ENCODE results near the gene GADD45G.

The GADD45G gene

GRCh38 chr9:89592963-89593726 lies 11.7 kb upstream of the GADD45G start:
- DNase-seq: no peak

- peak in 1 of 14 donors; percentile 5 for DNase-seq
Measured at GRCh38 chr9:89593727-89594427, 10.9 kb upstream of the GADD45G start.

DNA sequence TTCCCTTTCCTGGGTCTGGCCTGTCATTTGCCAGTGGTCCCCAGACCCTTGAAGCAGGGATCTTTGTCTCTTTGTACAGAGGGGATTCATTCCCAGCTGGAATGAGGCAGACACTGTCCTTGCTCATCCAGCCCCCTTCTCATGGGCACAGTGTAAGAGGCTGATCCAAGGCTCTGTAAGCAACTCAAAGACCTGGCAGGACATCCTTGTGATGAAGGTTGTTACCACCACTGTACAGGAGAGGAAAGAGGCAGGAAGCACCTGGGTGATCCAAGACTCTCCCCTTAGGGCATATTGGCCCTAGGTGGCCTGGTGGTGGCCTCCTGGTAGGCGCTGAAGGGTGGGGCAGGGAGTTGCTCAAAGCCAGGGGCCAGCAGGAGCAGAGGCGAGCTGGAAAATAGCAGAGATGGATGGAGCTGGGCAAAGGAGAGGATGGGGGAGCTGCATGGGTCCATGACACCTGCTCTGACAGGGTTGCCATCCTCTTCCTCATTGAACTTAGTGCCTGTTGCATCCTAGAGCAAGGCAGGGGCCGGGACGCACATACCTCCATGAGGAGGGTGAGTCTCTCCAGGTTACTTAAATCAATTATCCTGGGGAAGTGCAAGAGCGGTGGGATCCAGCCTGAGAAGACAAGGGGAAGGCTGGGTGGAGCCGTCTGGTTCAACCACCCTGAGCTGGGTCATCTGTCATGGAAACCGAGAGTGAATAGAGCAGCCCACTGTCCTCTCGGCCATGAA lies 9.8 kb upstream of the GADD45G start:
- no peak for DNase-seq

- no peak for DNase-seq
Measured at GRCh38 chr9:89595646-89596045, 9.2 kb upstream of the GADD45G start.

DNA sequence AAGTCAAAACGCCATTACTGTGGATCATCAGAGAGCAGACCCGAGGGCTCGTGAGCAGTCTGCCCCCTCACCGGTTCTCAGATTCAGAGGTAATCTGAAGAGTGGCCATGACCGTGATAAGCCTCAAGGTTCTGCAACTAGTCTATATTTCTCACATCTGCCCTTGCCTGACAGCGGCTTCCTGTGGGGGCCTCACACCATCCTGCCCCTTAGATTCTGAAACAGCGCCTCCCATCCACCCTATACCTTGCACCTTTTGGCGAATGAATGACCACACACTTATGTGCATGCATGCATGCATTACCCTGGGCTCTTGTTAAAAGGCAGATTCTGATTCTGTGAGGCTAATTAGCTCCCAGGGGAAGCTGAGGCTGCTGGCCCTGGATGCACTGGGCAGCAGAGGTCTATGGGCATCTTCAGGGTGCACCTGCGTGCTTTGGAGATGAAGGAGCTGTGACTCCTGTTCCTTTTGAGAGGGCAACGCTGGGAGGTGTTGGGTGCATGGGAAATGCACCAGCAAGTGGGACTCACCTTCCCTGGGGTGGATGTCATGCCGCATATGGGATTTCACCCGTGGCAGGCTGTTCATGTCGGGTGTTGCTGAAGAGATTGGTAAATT lies 7.8 kb upstream of the GADD45G start:
- no peak for DNase-seq

- DNase-seq: peak in 6 of 14 donors; percentile 14 to 53 (median 26)
Measured at GRCh38 chr9:89597711-89598362, 7.0 kb upstream of the GADD45G start.

DNA sequence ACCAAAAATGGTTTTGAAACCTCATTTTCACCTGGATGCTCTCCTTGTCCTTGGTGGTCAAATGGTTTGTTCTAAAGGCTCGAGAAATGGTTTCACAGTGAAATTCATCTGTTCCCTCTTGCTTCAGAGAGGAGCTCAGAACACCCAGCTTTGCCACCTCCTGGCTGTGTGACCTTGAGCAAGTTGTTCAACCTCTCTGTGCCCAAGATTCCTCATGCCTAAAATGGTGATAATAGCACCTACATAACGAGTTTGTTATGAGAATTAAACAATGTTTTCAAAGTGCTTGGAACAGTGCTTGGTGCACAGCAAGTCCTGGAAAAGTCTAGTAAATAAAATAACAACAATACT lies 6.5 kb upstream of the GADD45G start:
- no peak for DNase-seq

GRCh38 chr9:89598926-89599325 lies 5.9 kb upstream of the GADD45G start:
- DNase-seq: peak in 1 of 14 donors; percentile 29

DNA sequence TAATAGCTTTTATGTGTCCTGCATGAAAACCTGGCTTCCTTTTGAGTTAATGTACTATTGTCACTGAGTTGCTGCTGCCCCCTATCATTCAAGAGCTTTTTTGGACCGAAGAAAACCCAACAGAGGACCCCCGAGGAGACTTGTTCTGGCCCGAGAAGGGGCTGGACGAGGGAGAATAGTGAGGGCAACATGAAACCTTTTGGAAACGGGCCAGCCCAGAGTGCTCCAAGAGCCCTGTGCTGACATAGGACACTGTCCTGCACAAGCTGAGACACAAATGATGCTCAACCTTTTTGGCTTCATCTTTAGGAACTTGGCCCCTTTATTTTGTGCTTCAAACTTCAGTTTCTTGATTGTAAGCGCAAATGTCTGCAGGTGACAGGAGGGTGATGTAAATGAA lies 4.0 kb upstream of the GADD45G start:
- DNase-seq: no peak

DNA sequence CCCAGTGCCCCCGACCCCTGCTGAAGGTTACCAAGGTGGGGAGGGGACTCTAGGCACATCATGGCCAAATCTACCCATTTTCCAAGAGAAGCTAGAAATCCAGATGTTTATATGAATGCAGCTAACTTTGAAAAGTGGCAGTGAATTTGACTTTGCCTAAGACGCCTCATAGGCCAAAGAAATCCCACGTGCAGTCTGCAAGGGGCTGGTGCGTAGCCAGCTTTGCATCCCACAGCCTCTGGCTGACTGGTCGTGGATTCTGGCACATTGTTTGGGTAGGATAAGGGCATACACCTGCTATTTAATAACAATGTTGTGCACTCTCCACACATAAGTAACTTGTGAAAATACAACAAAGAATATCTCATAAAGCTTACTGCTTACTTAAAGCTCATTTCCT lies 3.5 kb upstream of the GADD45G start:
- DNase-seq: no peak

DNA sequence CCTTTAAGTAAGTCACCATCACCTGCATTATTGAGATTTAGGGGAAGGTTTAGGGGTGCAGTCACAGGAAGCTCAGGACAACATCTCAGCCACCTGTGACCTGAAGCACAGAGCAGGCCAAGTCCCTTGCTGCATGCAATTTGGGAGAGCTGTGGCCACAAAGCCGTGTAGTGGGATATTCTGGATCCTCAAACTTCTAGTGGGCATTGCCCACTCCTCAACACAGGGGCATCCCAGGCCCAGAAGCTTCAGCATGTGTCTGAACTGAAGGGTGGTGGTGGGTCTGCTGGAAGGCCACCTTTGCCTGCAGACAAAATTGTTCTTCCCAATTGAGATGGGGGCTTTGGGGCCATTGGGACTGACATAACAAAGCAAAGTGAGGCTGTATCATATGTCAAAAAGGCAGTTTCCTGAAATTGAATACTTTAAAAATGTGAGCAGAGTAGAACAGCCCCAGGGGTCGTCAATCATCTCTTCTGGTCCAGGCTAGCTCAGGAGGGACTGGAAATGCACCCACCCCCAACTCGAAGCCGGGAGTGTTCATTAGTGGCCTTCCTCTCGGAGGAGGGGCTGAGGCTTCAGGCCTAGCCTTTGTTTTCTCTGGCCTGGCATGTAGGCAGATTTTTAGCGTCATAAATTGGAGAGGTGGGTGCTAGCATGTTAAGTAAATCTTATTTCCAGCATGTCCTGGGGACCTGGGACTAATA lies 2.8 kb upstream of the GADD45G start:
- no peak for DNase-seq

DNA sequence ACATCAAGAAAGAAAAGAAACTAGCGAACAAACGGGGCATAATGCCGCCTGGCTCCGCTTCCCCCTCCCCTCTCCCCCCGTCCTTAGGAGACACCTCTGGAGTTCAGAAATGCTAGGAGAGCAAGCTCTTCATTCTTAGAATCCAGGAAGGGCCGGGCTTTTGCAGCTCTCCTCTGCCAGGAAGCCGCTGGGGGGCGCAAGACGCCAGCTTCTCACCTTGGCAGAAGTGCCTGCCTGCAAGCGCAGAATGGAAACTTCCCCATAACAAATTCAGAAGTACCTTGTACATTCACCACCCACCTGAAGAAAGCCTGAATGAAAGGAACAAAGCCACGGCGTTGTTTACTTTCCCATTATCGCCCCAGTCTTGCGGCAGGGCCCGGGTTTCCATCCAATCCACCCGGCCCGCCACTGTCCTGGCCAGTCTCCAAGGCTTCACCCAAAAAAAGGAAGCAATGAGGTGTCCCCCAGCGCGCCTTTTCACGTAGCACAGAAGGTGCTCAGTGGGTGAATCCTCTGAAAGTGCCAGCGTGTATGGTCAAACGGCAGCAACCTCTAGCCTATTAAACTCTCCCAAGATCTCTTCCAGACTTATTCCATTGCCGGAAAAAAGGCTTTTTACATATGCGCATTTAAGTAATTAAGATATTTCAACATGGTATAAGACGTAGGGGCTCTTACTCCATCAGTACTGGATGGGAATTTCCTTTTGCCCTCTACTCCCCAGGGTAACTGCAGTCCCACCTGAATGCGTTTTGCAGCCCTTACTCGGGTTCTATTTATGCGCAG lies 1.6 kb upstream of the GADD45G start:
- peak in 13 of 14 donors; percentile 46 to 90 (median 74) for DNase-seq

DNA sequence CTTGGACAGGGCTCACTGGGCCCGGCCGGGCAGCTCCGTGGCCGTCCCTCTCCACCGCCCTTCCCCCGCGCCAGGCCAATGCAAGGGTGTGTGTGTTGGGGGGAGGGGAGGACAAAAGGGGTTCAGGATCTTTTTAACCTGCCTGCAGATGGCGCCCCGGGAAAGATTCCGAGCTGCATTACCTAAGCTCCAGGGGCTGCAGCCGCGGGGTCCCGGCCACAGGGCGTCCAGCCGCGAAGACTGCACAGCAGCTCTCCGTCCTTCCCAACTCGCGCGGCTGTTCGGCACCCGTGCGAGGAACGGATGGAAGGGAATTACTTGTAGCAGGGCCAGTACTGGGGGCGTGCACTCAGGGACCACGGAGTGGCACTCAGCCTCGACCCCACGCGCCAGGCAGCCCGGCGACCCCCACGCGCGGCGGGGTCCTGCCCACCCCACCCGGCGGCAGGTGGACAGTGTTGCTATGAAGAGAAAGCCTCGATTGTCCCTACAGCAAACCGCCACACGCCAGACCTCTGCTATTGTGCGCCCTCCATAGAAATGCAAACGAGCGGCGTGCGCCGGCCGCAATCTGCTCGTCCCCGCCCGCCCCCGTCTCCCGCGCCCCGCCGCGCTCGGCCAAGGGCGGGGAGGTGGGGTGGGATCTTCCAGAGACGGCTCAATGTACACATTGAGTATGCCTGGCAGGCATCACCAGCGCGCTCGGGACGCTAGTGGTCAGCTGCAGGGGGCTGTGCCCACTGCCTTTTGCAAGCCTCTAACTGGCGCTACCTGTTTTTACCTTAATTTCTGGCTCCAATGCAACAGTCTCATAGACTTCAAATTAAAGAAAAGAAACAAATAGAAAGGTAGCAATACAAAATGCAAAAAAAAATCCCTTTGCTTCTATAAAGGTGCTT lies 796 bp upstream of the GADD45G start:
- DNase-seq: peak in 12 of 14 donors; percentile 22 to 76 (median 44)

- peak in 12 of 14 donors; percentile 44 to 75 (median 58) for DNase-seq
Measured at GRCh38 chr9:89605465-89606048, 745 bp downstream of the GADD45G start.

GRCh38 chr9:89606049-89606623 lies 1.3 kb downstream of the GADD45G start:
- DNase-seq: peak in 11 of 14 donors; percentile 21 to 74 (median 60)

DNA sequence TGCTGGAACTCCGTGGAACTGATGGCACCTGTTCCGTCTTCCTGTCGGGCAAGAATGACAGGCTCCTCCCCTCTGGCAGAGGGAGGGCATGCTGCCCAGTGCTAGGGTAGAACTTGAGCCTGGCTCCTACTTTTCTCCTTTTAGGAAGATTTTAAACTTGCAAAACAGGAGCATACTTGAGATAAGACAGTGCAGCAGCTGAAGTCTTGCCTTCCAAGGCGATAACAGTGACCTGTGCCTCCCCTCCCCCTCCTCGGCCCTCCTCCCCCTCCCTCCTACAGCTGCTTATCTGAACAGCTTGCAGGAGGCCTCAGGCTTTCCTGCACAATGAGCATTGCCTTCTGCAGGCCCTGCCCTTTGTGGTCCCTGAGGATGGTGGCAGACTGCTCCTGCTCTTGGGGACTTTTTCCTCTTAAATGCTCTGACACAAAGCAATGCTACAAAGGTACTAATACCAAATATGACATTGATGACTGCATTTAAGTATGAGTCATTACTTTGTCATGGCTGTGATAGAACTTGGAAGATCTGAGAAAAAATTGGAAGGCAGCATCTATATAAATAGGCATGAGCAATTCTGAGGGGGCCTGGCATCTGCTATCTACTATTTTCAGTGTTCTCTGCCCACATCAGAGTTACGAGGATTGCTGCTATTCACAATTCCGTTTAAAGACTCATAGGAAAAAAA lies 2.0 kb downstream of the GADD45G start:
- peak in 2 of 14 donors; percentile 47 to 76 for DNase-seq

DNA sequence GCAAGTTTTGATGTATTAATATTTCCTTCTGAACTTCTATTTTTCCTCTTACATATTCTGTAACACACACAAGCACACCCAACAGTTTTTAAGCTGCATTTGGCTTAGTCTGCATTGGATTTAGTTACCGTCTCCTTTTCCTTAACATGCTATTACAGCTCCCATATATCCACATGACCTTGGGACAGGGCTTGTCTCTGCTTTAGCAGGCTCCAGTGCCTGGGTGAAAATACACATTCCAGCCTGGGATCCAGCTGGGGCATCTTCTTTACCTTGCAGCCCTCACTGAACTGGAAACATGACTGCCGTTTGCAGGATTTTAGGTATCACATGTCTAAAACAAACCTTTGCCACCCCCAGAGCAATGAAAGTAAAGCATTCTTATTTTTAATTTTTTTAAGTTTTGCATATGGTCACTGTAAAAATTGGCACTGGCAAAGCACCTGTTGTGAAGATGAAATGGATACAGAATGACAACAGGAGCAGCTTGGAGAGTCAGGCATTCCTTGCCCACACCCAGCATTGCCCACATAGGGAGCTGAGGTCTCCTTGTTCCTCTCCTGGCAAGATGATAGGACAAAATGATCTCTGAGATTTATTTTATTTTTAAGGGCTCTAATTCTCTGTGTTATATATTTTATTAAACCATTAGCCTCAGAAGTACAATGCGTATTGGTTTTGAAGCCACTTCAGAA lies 4.0 kb downstream of the GADD45G start:
- DNase-seq: peak in 1 of 14 donors; percentile 51
